ENCODE measurements around the gene KLHDC7B. TPM values are rescaled to one million over a fixed set of nuclear protein-coding genes. Genes with fewer than 3 reads are reported as not detected.

KLHDC7B gene
- total RNA-seq, 6 donors from 2014 or later: 0.39 to 1.5 (median 0.81) TPM; not detected in 2

GRCh38 chr22:50548040-50548920 is 2.6 kb downstream of the KLHDC7B start:
- DNase-seq (peak in 1 of 2 donors; percentile 89), ATAC-seq (ENCODE audit: low FRiP score in 2 of 2) (no peak)
- Histone ChIP-seq H3K4me3 (peak overlapping the region in 3 of 4 donors; percentile 27 to 45 (median 41)), H3K4me1 (peaks cover 22 to 50% (median 35%) of the 10 kb centered on the region in 4 donors), H3K27me3 (peaks cover 0 to 29% (median 9%) of the 10 kb centered on the region in 4 donors), H3K36me3 (no peaks in the 10 kb centered on the region), H3K9me3 (no peaks in the 10 kb centered on the region), H3K27ac (peak overlapping the region; percentile 22 to 59 (median 40))
- TF ChIP-seq EP300 (IDR thresholded peaks at IDR 0.05) (no peak), CTCF (IDR thresholded peaks at IDR 0.05) (peak in 2 of 6 experiments; percentile 6 to 12), POLR2AphosphoS5 (IDR thresholded peaks at IDR 0.05) (no peak), POLR2A (IDR thresholded peaks at IDR 0.05) (no peak)
- 0% methylated on average over 4 of the region's 56 CpGs; no CpG with 5 or more reads in 1 of the 2 donors for WGBS, 2 donors

GRCh38 chr22:50548921-50549790 is 3.5 kb downstream of the KLHDC7B start:
- H3K27me3 ChIP-seq: peaks cover 0 to 29% (median 9%) of the 10 kb centered on the region in 4 donors
- TF ChIP-seq POLR2A (IDR thresholded peaks at IDR 0.05): no peak
- TF ChIP-seq CTCF (IDR thresholded peaks at IDR 0.05): no peak
- no peak for TF ChIP-seq EP300 (IDR thresholded peaks at IDR 0.05)
- no peak for TF ChIP-seq POLR2AphosphoS5 (IDR thresholded peaks at IDR 0.05)
- no peak for ATAC-seq (ENCODE audit: low FRiP score in 2 of 2)
- H3K27ac ChIP-seq: peak overlapping the region; percentile 22 to 59 (median 40)
- H3K4me1 ChIP-seq: peaks cover 15 to 41% (median 29%) of the 10 kb centered on the region in 4 donors
- H3K4me3 ChIP-seq: peak overlapping the region in 3 of 4 donors; percentile 27 to 45 (median 41)
- peak in 1 of 2 donors; percentile 81 for DNase-seq
- WGBS, 2 donors: 70 to 78% methylated on average over 2 to 45 of the region's 68 CpGs
- no peaks in the 10 kb centered on the region for H3K9me3 ChIP-seq
- no peaks in the 10 kb centered on the region for H3K36me3 ChIP-seq

GRCh38 chr22:50550395-50550794 is 4.7 kb downstream of the KLHDC7B start:
- no peaks in the 10 kb centered on the region for H3K36me3 ChIP-seq
- no peak for DNase-seq
- no peak overlapping the region for H3K27ac ChIP-seq
- H3K27me3 ChIP-seq: peaks cover 0 to 29% (median 9%) of the 10 kb centered on the region in 4 donors
- no peak for ATAC-seq (ENCODE audit: low FRiP score in 2 of 2)
- H3K9me3 ChIP-seq: no peaks in the 10 kb centered on the region
- WGBS, 2 donors: 91 to 97% methylated on average over 6 to 8 of the region's 8 CpGs
- peaks cover 7 to 29% (median 17%) of the 10 kb centered on the region in 4 donors for H3K4me1 ChIP-seq
- H3K4me3 ChIP-seq: no peak overlapping the region
- TF ChIP-seq POLR2AphosphoS5 (IDR thresholded peaks at IDR 0.05) (no peak), EP300 (IDR thresholded peaks at IDR 0.05) (no peak), CTCF (IDR thresholded peaks at IDR 0.05) (no peak), POLR2A (IDR thresholded peaks at IDR 0.05) (no peak)

- Histone ChIP-seq H3K4me1 (peaks cover 7 to 26% (median 15%) of the 10 kb centered on the region in 4 donors), H3K9me3 (no peaks in the 10 kb centered on the region), H3K27ac (no peak overlapping the region), H3K4me3 (no peak overlapping the region), H3K27me3 (peaks cover 0 to 26% (median 9%) of the 10 kb centered on the region in 4 donors), H3K36me3 (no peaks in the 10 kb centered on the region)
- 89 to 95% methylated on average over 11 of the region's 11 CpGs for WGBS, 2 donors
- TF ChIP-seq POLR2A (IDR thresholded peaks at IDR 0.05) (no peak), EP300 (IDR thresholded peaks at IDR 0.05) (no peak)
- peak in 1 of 2 donors; percentile 67 for DNase-seq
- ATAC-seq (ENCODE audit: low FRiP score in 2 of 2): no peak
Observed at GRCh38 chr22:50551160-50551752, 5.6 kb downstream of the KLHDC7B start.

Data from upper lobe of left lung (tissue), 6 donors.